Fibroblast of pulmonary artery (primary cell): ENCODE measurements around the gene PPM1L.
A peak's percentile ranks its signal among the peaks of the same experiment; 100 is the strongest.

ENCODE experiments used
- DNase-seq: peaks from one replicate; pipeline ENCODE4 v3.0.0-alpha.2; 2010; ENCODE audit warnings: low read depth
- H3K4me3 ChIP-seq: replicated peaks from 2 replicates; pipeline ENCODE4 v1.5.1; 2011; ENCODE audit warnings: low read depth, mild to moderate bottlenecking, control low read depth, low read length, moderate library complexity
- TF ChIP-seq, protein P1 (sequence below): IDR thresholded peaks from 2 replicates; pipeline ENCODE4 v1.5.1; 2011; ENCODE audit warnings: mild to moderate bottlenecking, control low read depth, low read length, inconsistent platforms; ENCODE audit errors: missing control alignments

Gene PPM1L

DNA sequence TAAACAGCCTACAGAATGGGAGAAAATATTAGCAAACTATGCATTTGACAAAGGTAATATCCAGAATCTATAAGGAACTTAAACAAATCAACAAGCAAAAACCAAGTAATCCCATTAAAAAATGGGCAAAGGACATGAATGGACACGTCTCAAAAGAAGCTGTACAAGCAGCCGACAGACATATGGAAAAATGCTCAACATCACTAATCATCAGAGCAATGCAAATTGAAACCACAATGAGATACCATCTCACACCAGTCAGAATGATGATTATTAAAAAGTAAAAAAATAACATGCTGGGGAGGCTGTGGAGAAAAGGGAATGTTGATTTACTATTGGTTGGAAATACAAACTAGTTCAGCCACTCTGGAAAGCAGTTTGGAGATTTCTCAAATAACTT is 30.7 kb upstream of the PPM1L start:
- DNase-seq = no peak
- TF ChIP-seq, protein P1, sequence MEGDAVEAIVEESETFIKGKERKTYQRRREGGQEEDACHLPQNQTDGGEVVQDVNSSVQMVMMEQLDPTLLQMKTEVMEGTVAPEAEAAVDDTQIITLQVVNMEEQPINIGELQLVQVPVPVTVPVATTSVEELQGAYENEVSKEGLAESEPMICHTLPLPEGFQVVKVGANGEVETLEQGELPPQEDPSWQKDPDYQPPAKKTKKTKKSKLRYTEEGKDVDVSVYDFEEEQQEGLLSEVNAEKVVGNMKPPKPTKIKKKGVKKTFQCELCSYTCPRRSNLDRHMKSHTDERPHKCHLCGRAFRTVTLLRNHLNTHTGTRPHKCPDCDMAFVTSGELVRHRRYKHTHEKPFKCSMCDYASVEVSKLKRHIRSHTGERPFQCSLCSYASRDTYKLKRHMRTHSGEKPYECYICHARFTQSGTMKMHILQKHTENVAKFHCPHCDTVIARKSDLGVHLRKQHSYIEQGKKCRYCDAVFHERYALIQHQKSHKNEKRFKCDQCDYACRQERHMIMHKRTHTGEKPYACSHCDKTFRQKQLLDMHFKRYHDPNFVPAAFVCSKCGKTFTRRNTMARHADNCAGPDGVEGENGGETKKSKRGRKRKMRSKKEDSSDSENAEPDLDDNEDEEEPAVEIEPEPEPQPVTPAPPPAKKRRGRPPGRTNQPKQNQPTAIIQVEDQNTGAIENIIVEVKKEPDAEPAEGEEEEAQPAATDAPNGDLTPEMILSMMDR = no peak
- no peak overlapping the region for H3K4me3 ChIP-seq

DNA sequence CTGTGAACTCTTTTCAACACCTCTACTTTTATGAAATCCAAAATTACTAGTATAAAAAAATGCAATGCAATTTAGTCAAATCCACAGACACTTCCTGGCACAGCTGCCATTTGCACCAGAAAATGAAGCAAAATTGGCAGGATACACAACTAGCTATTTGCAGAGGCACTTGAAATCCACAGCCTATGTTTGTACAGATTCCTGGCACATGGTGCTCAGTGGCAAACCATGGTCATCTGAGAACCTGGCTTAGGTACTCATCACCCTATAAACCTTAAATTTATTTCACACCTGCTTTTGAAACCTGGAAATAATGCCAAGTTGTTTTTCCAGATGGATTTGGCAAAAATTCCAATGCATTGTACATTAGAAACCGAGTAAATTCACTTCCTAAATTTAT is 20.2 kb upstream of the PPM1L start:
- no peak overlapping the region for H3K4me3 ChIP-seq
- TF ChIP-seq, protein P1 = no peak
- no peak for DNase-seq

DNA sequence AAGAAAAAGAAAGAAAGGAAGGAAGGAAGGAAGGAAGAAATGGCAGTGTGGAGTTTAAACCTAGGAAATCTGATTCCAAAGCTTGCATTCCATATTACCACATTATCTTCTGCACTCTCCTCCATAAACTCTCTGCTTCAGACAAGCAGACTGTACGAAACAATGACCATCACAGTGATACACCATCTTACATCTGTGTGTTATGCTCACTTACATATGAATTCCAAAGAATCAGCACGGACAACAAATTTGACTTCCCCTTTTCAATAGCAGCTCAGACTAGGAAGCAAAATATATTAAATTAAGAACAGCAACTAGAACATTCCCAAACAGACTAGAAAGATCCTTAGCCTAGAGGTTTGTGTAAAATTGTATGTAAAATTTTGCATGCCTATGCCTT is 18.0 kb upstream of the PPM1L start:
- no peak for DNase-seq
- TF ChIP-seq, protein P1 = no peak
- H3K4me3 ChIP-seq = no peak overlapping the region

DNA sequence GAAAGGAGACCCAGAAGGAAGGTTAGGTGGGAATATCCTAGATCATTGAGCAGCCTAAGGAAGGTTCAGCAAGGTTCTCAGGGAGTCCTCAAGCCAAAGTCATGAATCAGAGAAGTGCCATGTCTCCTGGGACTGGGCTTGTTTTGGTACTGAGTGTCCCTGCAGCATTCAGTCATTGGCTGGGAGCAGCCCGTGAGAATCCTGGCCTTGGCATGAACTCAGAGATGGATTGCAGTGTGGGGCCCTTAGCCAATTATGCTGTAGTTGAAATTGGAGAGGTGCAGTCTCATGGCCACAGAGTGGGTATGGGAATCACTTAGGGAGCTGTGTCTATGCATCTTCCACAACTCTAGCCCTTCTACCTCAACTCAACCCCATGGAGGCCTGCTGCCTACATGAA is 17.0 kb upstream of the PPM1L start:
- H3K4me3 ChIP-seq = no peak overlapping the region
- DNase-seq = peak; percentile 5
- TF ChIP-seq, protein P1 = no peak

DNA sequence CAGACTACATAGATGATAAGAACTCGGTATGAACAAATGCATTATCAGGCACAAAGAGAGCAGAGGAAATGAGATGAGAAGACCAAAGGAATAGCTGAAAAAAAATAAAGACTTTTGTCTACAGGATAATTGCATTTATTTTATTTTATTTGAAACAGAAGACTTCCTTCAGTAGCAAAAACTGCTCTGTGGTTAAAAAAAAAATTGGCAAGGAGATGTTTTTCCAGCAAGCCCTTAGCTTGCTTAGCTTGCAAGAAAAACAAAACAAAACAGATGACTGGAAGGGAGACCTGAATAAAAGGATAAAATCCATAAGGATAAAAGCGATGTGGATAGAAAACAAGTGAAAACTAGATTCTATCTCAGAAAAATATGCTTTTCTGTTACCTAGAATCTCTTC is 9.1 kb upstream of the PPM1L start:
- DNase-seq = no peak
- no peak overlapping the region for H3K4me3 ChIP-seq
- TF ChIP-seq, protein P1 = no peak

DNA sequence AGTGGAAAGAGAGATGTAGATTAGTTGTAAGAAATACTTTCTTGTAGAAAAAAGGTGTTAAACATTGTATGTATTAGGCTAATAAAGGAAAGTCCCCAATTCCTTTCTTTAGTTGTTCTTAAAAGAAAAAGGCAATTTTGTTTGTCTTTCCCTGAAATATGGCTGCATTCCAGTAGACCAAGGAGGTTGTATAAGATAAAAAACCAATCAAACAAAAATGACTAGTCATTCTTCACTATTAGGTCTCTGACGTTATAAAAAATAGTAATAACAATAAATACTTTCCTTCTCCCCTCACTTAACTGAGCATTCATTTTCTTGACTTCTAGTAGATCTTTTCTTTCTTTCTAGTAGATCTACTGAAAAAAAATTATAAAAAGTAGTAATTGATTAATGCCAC is 8.6 kb upstream of the PPM1L start:
- TF ChIP-seq, protein P1 = no peak
- H3K4me3 ChIP-seq = no peak overlapping the region
- no peak for DNase-seq

DNA sequence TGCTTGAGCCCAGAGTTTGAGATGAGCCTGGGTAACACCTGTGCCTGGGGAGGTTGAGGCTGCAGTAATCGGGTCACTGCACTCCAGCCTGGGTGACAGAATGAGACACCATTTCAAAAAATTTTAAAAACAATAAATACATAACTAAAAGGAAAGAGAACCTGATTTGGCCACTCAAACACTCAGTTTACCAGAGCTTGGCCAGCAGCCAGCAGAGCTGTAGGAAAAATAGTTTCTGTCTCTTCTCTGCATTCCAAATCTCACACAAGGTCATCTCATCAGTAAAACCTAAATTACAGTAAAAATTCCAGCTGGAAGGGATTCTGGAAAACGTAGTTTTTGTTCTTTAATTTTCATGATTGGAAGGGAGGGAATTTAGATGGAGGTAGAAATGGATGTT is 7.8 kb upstream of the PPM1L start:
- TF ChIP-seq, protein P1 = no peak
- H3K4me3 ChIP-seq = no peak overlapping the region
- no peak for DNase-seq
